PC-3 (cell line): Measurements from ENCODE around the gene TNFRSF19.

ENCODE experiments used
- EZH2 ChIP-seq: fragments of 300-600 bp; sonication (generic); IDR thresholded peaks from one replicate; pipeline ENCODE4 v1.6.1; 2017; ENCODE audit warnings: antibody characterized with exemption, mild to moderate bottlenecking, low read length; ENCODE audit not compliant: unreplicated experiment
- EZH2phosphoT487 ChIP-seq: fragments of 300-600 bp; sonication (generic); IDR thresholded peaks from 2 replicates; pipeline ENCODE4 v1.6.1; 2018; ENCODE audit warnings: mild to moderate bottlenecking, antibody characterized with exemption, low read length, borderline replicate concordance
- TF ChIP-seq, protein P1 (sequence below): fragments of 300-600 bp; sonication (generic); conservative IDR thresholded peaks from 2 replicates; pipeline ENCODE4 v1.5.1; 2017; ENCODE audit warnings: antibody characterized with exemption, low read depth, mild to moderate bottlenecking, low read length

DNA sequence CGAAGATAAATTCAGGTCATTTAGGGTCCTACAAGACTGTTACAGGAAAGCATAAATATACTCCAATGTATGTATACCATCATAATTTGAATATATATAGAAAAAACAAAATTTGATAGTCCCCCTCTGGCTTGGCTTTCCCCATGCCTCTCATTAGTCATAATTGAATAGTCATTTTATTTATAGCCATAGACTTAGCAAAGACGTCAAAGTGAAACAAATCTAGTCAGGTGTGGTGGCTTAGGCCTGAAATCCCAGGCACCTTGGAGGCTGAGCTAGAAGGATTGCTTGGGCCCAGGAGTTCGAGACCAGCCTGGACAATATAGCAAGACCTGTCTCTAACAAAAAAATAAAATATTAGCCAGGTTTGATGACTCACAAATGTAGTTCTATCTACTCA lies 141.1 kb downstream of the TNFRSF19 start:
- TF ChIP-seq, protein P1, sequence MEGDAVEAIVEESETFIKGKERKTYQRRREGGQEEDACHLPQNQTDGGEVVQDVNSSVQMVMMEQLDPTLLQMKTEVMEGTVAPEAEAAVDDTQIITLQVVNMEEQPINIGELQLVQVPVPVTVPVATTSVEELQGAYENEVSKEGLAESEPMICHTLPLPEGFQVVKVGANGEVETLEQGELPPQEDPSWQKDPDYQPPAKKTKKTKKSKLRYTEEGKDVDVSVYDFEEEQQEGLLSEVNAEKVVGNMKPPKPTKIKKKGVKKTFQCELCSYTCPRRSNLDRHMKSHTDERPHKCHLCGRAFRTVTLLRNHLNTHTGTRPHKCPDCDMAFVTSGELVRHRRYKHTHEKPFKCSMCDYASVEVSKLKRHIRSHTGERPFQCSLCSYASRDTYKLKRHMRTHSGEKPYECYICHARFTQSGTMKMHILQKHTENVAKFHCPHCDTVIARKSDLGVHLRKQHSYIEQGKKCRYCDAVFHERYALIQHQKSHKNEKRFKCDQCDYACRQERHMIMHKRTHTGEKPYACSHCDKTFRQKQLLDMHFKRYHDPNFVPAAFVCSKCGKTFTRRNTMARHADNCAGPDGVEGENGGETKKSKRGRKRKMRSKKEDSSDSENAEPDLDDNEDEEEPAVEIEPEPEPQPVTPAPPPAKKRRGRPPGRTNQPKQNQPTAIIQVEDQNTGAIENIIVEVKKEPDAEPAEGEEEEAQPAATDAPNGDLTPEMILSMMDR: no peak
- TF ChIP-seq EZH2phosphoT487: no peak
- no peak for TF ChIP-seq EZH2
